HuH-7 (cell line): Measurements from ENCODE around the gene ARL5A.
"Not testable (repeated sequence)": the region's sequence is repeated elsewhere in the genome, so short reads cannot be mapped to it uniquely, and the experiment has no call there.

ENCODE experiments used
- DNase-seq: peaks from one replicate; pipeline ENCODE4 v3.0.0; 2011; ENCODE audit warnings: low spot score

ARL5A gene, protein sequence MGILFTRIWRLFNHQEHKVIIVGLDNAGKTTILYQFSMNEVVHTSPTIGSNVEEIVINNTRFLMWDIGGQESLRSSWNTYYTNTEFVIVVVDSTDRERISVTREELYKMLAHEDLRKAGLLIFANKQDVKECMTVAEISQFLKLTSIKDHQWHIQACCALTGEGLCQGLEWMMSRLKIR

DNA sequence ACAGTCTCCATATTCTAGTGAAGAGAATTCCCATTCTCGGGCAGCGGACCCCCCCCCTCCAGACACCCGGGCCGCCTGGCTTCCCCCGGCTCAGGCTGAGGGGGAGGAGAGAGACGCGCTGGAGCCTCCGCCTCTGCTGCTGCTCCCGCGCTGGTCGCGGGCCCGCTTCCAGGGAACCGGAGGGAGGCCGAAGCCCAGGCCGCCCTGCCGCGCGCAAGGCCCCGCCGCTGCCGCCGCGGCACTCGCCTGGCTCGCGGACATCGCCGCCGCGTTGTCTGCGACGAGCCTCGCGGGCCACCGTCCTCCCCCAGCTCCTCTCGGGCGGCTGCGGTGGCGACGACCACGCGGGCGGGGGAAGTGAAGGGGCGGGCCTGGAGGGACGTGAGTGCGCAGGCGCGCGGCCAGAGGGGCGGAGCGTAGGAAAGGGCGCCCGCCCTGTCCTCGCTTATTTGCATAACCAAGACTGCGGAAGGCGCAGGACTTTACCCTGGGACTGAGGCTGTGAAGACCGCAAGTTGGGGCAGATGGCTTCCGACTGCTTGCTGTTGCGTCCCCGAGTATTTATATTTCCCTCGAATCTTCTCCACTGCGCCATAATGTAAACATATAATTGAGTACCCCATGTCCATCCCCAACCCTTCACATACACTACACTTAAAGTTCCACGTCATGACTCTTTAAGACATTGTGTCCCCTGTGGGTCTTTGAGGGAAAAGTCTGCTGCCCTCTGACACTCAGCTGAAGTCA, at the start of gene ARL5A:
Gene ARL5A, minus strand, starts transcription at position 279 of the 747 bp plus-strand sequence. Its CDS starts 245 bp downstream, at position 34.
- peak; percentile 84 for DNase-seq

DNA sequence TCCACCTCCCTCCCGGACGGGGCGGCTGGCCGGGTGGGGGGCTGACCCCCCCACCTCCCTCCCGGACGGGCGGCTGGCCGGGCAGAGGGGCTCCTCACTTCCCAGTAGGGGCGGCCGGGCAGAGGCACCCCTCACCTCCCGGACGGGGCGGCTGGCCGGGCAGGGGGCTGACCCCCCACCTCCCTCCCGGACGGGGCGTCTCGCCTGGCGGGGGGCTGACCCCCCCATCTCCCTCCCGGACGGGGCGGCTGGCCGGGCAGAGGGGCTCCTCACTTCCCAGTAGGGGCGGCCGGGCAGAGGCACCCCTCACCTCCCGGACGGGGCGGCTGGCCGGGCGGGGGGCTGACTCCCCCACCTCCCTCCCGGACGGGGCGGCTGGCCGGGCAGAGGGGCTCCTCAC, 47.4 kb upstream of the ARL5A start:
- DNase-seq, result not testable (repeated sequence)

DNA sequence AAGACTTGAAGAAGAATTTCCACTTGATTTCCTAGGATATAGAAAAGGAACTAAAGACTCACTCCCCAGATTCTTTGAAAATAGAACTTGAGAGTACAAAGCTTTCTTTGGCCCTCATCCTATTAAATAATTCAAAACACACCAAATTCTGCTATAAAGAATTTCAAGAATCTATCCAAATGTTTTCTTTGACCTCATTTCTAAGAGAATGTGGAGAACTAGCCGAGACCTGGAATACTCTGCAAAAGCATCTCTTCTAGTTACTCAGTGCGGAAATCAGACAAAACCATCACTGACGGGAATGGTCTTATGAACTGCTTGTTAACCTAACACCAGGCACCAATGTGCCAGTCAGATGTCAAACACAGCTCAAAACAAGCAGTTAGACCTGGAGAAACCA, 44.2 kb upstream of the ARL5A start:
- DNase-seq, result no peak

DNA sequence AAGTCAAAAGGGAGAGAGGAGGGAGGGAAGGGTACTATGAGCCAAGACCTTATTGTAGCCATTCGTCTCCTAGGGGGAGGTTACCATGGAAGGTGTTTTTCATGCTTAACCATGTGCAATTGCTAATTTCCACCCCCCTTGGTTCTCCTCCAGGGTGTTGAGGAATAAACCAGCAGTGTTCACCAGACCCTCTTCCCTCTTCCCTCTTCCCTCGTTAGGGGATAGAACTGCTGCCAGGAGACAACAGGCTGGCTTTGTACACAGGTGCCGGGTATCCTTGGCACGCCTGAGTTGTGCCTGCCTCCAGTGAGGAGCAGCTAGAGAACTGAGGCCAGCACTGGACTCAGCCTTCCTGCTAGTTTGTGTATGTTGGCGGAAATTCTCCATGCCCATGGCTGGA, 41.1 kb upstream of the ARL5A start:
- DNase-seq, result no peak

DNA sequence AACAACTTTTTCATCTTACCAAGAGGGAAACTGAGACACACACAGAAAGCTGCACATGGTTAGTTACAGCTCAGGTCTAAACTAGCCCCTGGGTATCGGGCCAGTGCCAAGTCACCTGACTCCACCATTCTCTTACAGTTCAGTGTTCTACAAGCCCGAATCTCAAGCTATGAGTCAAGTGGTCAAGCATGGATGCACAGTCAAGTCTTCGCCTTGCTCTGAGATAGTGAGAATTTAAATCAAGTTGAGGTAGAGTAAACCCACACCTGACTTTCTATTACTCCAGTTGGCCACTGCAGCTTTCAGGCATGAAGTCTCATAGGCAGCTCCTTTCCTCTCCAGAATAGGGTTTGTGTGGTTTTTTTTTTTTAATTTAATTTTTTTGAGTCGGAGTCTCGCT, 34.5 kb upstream of the ARL5A start:
- DNase-seq, result no peak

DNA sequence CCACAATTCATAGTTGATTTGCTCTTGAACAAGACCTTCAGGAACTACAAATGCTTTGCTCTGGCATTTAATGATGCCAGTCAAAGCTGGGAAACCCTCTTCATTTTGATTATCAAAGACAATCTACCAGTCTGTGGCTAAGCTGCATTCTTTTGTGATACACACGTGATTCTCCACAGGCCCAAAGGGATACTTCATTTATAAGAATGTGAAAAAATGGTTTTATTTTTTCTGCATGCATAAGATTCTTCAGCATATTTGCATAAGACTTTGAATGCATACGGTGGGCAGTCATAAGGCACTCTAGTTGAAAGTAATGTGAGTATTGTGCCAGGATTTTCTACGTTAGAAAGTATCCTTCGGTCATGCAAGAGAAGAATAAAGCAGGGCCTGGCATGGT, 33.0 kb upstream of the ARL5A start:
- DNase-seq, result no peak

DNA sequence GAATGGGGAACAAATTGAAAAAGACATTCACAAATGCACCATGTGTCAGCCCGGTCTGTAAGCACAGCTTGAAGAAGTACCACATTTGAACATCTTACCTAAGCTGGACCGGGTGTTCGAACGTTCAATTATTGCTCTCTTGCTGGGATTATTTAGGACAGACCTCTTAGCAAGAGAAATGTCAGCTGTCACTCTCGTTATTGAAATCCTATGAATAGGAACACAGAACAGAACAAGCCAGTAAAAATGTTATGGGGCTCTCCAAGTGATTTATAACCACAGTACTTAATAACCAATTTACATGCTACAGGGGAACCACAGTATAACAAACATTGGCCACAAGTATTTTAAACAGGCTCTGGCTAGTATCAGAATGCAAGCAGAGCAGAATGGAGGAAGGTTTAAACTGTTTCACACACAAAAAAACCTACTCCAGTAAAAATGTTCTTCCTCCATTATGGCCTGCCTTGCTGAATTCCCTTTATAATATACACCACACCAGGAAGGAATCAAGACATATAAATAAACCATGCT, 32.5 kb upstream of the ARL5A start:
- no peak for DNase-seq

DNA sequence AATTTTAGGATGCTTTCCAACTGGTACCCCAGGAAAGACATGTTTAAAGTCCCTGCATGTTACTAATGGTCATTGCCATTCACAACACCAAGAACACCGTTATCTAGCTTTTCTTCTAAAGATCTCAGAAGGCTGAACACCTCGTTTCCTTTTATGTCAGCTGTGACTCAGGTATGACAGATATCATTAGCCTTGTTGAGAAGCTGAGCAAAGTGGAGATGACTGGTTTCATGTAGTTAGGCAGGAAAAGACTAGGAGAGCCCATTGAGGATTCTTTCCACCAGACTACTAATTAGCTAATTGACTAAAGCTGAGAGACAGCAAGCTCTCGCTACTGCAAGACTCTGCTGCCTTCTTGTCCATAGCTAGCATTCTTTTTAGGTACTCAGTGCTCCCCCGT, 32.0 kb upstream of the ARL5A start:
- DNase-seq, result no peak

DNA sequence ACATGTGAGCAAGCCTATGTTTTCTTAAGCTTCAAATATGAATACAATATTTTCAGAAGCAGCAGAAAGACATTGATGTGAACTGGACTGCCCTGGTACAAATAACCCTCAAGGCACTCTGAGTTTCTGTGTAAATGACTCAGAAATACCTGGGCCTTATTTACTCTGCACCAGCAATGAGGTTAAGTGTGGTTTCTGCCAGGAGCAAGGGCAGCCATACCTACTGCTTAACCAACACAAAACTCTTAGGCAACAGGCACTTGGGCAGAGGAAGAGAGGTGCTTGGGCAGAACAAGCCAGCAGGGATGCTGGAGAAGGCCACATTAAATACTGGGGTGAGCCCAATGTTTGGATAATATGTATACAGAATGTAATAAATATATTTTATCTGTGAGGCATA, 29.4 kb upstream of the ARL5A start:
- no peak for DNase-seq

DNA sequence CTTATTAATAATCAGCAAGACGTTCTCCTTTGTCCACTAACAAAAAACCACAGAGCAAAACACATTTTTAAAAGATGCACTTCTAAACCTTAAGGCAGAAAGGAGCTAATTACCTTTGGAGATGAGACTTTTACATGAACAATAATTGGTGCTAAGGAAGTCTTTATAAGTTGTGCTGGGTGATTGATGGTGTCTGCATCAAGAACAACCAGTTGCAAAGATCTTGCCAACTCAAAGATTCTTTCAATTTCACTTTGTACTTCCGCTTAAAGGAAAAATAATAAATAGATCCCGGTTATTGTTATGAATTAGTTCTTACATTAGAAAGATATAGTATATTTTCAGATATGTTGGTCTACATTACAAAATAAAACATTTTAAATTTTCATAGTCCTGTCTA, 26.9 kb upstream of the ARL5A start:
- no peak for DNase-seq

DNA sequence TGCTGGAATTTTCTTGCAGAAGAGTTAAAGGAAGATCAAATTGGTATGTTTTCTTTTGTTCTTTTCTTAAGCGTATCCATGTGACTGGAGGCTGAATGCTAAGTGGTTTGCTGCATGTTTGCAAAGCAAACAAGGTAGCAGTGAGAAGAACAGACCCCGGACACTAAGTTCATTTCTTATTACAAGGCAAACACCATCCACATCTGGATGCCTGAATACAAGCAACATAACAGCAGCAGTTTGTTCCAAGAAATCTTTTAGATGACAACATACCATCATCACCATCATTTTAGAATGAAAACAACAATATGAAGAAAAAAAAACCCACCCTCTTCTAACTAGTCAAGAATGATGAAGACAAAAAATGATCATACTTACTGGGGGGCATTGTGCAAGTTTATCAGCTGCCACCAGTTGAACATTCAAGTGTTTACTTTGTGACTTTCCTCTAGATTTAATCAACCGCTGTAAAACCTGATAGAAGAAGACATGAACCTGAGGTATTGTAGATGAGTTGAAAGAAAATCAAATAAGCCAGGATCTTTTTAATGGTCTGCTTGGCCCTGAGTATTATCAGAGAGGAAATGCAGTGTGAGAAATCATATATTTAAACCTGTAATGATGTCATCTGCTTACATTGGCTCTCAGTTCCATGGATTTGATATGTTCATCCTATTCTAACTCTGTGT, 25.0 kb upstream of the ARL5A start:
- no peak for DNase-seq

DNA sequence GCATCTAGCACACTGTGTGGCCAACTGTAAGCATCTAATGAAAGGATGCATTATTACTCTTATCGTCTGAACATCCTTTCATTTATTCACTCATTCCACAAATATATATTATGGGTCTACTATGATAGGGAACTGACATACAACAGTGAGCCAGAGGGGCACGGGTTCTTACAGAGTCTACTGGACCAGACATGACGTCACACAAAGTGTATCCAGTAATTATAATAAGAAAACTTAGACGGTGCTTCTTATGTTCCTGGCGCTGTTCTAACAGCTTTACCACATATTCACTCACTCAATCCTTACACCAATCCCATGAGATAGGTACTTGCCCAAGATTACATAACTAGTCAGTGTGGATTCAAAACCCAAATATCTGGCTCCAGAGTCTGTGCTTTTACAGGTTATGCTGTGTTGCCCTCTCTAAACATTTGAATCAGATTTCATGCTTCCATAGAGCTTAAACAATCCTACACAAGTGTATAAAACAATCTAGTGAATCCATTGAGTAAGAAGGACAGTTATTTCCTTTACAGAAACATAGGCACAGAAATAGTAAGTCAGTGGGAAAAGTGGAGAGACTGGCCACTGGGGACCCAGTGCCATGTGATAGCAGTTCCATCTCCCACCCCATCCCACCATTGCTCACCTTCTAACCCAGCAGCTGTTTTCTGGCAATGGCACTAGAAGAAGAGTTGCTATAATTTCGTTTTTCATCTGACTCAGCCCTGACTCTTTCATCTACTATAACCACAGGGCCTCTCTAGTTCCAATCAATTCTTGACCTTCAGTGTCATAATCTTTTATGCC, 24.2 kb upstream of the ARL5A start:
- no peak for DNase-seq

DNA sequence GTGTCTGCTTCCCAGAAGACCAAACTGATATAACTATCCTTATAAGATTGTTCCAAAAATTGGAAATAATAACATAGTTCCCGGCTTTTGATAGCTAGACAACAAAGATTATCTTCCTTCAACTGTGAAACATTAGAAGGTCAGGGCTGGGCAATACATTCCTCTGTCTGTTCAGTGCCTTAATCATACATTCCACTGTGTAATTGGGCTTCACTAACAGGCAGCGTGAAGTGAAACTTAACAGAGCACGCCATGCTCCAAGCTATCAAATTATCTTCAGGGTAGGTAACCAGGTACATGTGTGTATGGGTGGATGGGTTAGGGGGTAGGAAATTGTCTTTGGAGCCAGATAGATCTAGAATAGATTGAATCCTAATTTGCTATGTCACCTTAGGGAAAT, 23.5 kb upstream of the ARL5A start:
- DNase-seq, result no peak

DNA sequence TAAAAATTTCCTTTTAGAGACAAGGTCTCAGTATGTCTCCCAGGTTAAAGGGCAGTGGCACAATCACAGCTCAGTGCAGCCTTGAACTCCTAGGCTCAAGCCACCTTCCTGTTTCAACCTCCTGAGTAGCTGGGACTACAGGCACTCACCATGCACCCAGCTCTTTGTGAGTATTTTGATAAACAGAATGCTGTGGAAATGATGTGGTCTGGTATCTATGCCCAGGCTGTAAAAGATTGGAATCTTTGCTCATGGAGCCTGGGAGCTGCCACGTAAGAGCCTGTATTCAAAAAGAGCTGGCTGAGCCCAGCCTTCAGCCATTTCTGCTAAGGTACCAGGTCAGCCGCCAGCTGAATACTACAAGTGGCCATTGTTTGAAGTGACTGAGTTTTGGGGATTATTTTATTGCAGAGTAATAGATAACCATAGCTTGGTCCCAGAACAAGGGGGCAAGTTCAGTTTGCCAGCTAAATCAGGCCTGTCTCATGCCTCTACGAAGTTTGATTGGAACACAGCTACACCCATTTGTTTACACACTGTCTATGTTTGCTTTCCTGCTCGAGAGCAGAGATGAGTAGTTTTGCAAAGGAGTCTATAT, 21.3 kb upstream of the ARL5A start:
- DNase-seq, result peak; percentile 12

DNA sequence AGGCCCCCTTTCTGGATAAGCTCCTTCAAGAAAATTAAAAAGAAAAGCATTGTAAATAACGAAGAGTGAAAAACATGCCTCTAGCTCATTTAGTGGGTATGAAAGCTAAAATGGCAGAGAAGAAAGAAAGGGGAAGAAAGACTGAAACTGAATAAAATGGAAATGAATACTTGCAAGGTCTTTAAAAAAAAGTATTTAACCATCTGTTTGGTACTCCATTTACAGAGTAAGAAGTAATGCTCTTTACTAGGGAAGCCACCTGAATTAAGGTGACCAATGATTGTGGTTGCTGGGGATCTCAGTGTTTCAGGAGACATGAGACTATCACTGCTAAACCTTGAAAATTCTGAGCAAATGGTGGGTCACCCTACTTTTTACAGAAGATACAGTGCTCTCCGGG, 17.7 kb upstream of the ARL5A start:
- no peak for DNase-seq

DNA sequence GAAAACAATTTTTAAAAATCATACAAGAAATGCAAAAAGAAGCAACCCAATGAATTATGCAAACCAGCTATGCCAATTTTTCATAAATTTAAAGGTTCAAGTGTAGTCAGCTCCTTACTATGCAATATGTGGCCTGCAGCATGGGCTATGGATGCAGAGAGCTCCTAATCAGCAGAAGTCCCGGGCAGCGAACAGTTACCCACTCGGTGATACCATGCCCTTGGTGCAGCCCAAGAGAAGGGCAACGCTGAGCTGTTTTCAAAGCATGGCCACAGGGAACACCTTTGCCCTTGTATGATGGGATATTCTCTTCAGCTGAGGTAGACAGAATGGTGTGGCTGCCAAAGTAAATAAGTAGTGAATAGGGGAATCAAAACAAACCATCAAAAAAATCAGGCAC, 17.3 kb upstream of the ARL5A start:
- DNase-seq, result no peak

DNA sequence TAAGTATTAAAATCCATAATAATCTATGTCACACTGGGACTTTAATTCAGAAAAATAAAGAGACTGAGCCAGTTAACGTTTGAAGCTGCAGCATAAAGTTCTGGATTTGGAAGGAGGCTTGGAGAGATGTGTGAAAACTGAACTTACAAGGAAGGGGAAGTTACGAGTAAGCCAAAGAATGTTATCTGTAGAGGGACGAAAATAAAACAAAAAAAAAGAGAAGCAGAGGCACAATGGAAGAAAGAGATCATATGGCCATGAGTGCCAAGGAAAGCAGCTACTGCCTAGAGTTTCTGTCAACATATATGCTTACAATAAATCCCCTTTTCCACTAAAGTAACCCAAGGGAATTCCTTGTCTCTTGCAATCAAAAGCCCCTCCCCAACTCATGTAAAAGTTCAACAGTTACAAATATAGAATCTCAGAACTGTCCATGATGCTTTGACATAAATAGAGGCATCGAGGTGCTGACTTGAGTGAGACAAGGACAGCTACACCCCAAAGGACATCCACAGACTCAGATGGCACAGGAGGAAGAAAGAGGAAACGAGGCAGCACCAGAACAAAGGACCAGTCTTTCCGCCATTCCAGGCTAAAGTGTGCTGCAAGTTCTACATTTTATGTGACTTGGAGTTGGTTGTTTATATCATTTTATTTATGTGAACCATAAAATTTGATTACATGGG, 16.1 kb upstream of the ARL5A start:
- no peak for DNase-seq

DNA sequence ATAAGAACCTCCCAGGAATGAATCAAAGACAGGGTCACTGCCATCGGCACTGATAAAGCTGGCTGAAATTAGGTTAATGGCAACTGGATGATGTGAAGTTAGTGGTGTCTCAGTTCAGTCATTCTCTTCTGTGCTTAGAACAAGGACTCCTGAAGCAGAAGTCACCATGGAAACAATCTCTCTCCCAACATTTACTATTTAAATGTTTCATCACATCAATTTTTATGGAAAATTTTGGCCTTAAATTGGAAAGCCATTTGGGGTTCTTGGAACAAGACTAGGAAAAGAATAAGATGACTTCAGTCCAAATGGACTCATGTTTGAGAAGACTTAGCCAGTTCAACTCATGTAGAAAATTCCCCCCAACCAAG, 15.5 kb upstream of the ARL5A start:
- DNase-seq, result no peak

DNA sequence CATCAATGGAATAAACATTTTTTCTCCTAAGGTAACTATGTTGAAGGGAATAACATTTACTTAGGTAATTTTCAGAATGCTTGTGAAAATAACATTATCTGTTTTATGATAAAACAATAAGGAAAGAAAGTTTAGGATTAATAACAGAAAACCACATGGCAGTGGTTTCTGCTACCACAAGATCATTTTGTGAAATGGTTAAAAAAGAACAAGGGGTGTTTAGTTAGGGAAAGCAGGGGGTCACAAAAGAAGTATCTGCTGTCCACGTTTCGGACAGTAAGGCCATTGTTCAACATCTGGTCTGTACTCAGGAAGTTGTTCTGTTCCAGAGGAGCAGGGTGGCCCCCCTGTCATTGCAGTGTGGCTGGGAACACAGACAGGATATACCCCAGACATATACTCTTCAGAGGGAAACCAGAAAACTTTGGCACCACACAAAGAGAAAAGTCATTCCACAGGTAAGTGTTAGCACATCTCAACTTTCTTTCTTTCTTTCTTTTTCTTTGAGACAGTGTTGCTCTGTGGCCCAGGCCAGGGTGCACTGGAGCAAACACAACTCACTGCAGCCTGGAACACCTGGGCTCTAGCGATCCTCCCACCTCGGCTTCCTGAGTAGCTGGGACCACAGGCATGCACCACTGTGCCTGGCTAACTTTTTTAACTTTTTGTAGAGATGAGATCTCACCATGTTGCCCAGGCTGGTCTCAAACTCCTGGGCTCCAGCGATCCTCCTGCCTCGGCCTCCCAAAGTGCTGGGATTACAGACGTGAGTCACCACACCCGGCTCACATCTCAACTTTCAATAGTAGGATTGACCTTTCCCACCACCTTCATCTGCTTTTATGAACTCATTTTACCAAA, 14.8 kb upstream of the ARL5A start:
- no peak for DNase-seq

DNA sequence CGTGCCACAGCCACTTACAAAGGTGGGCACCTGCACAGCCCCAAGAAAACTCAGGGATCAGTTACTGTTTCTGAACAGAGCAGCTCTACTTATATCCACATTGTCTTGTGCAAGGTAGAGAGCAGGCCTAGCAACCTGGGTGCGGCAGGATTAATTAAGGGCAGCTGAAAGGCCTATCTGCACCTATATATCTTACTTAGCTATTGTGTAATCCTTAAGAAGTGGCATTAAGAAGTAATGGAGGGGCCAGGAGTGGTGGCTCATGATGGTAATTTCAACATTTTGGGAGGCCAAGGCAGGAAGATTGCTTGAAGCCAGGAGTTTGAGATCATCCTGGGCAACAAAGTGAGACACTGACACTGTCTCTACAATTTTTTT, 12.8 kb upstream of the ARL5A start:
- DNase-seq, result no peak
